T-helper 1 cell treated with Interleukin-12 subunit alpha and Interleukin-12 subunit beta and Interleukin-4 antibody, amounts not matched to agents 30 ng/mL and 1 ng/mL, for 36 hours (primary cell): Measurements from ENCODE around the gene PODXL2. TPM values are rescaled to one million over a fixed set of nuclear protein-coding genes. Genes with fewer than 3 reads are reported as not detected.

ENCODE experiments used
- intact Hi-C: fragments of 100-400 bp; cut with micrococcal nuclease; formaldehyde crosslinking; loops from one replicate; pipeline ENCODE4 v1.15.1; 2024
- total RNA-seq: library from RNA; stranded (reverse); gene quantifications from 2 replicates; pipeline ENCODE4 v1.2.3, GENCODE V29; 2022

Gene PODXL2
- total RNA-seq, 1 donor from 2014 or later: 3.8 TPM

GRCh38 chr3:127718245-127718915 lies 89.4 kb downstream of the PODXL2 start:
- intact Hi-C loops: no loop called here

- intact Hi-C loops: no loop called here
These were observed 89.9 kb downstream of the PODXL2 start for GRCh38 chr3:127718916-127719290.

- intact Hi-C loops: no loop called here
These were observed 90.4 kb downstream of the PODXL2 start for GRCh38 chr3:127719369-127719768.

- intact Hi-C loops: no loop called here
These were observed 91.3 kb downstream of the PODXL2 start for GRCh38 chr3:127720161-127720823.

- intact Hi-C loops: no loop called here
These were observed 92.3 kb downstream of the PODXL2 start for GRCh38 chr3:127720985-127721935.

- intact Hi-C loops: no loop called here
These were observed 93.3 kb downstream of the PODXL2 start for GRCh38 chr3:127722091-127722784.

Other genes starting within 250 kb of the PODXL2 start
- gene TPRA1, start 38.5 kb upstream of the PODXL2 start, total RNA-seq: 32.9 and 35.0 TPM in 2 replicates
- gene MCM2, start 30.8 kb upstream of the PODXL2 start, total RNA-seq: 110 and 123 TPM in 2 replicates
- 21.6 and 23.9 TPM in 2 replicates for gene ABTB1, start 43.8 kb downstream of the PODXL2 start, total RNA-seq
- gene MGLL, start 193.3 kb downstream of the PODXL2 start, total RNA-seq: 1.4 and 1.9 TPM in 2 replicates